AG09309 (cell line): ENCODE results near the gene FOXA2.

Source experiments
- DNase-seq: peaks from one replicate; pipeline ENCODE4 v3.0.0-alpha.2; 2010; ENCODE audit warnings: low read depth
- H3K4me3 ChIP-seq: 2 replicates; pipeline ENCODE4 v1.5.1; 2011; ENCODE audit warnings: mild to moderate bottlenecking, low read depth, low read length, moderate library complexity; ENCODE audit not compliant: control insufficient read depth
- CTCF ChIP-seq: IDR thresholded peaks from 2 replicates; pipeline ENCODE4 v1.5.1; 2011; ENCODE audit warnings: mild to moderate bottlenecking, low read depth, low read length, inconsistent platforms; ENCODE audit not compliant: insufficient read depth, control insufficient read depth; ENCODE audit errors: missing control alignments

The FOXA2 gene

GRCh38 chr20:22584922-22585785, 782 bp upstream of the FOXA2 start:
- no peak overlapping the region for H3K4me3 ChIP-seq
- DNase-seq: no peak
- no peak for TF ChIP-seq CTCF

GRCh38 chr20:22583773-22584521, 425 bp downstream of the FOXA2 start:
- DNase-seq: no peak
- TF ChIP-seq CTCF: no peak
- H3K4me3 ChIP-seq: no peak overlapping the region

GRCh38 chr20:22582964-22583772, 1.2 kb downstream of the FOXA2 start:
- no peak for DNase-seq
- TF ChIP-seq CTCF: no peak
- H3K4me3 ChIP-seq: no peak overlapping the region

GRCh38 chr20:22582386-22582963, 1.9 kb downstream of the FOXA2 start:
- no peak overlapping the region for H3K4me3 ChIP-seq
- DNase-seq: no peak
- no peak for TF ChIP-seq CTCF

- no peak for DNase-seq
- no peak overlapping the region for H3K4me3 ChIP-seq
- TF ChIP-seq CTCF: no peak
Observed at GRCh38 chr20:22581437-22582385, 2.7 kb downstream of the FOXA2 start.
